Parathyroid adenoma (tissue), 2 donors: ENCODE measurements around the gene VASP.

ENCODE experiments used
- H2AFZ ChIP-seq: fragments of 300-600 bp; sonication (generic); one replicate; pipeline ENCODE4 v1.7.0; 2017; ENCODE audit warnings: antibody characterized with exemption, mild to moderate bottlenecking
- H3K27ac ChIP-seq: fragments of 300-600 bp; sonication (generic); one replicate; pipeline ENCODE4 v1.7.0; 2017
- H3K27me3 ChIP-seq: fragments of 300-600 bp; sonication (generic); one replicate; pipeline ENCODE4 v1.7.0; 2017; ENCODE audit warnings: low read length; ENCODE audit not compliant: control insufficient read depth, insufficient read depth
- H3K36me3 ChIP-seq: fragments of 300-600 bp; sonication (generic); one replicate; pipeline ENCODE4 v1.7.0; 2017; ENCODE audit warnings: low read length; ENCODE audit not compliant: control insufficient read depth, insufficient read depth
- H3K4me1 ChIP-seq: fragments of 300-600 bp; sonication (generic); one replicate; pipeline ENCODE4 v1.7.0; 2017; ENCODE audit warnings: control low read depth
- H3K4me2 ChIP-seq: fragments of 300-600 bp; sonication (generic); one replicate; pipeline ENCODE4 v1.7.0; 2017; ENCODE audit warnings: low read length
- H3K4me3 ChIP-seq: fragments of 300-600 bp; sonication (generic); one replicate; pipeline ENCODE4 v1.7.0; 2017; ENCODE audit warnings: low read depth, low read length
- H3K79me2 ChIP-seq: fragments of 300-600 bp; sonication (generic); one replicate; pipeline ENCODE4 v1.7.0; 2017; ENCODE audit warnings: control low read depth
- H3K9ac ChIP-seq: fragments of 300-600 bp; sonication (generic); one replicate; pipeline ENCODE4 v1.7.0; 2017; ENCODE audit warnings: mild to moderate bottlenecking
- H3K9me3 ChIP-seq: fragments of 300-600 bp; sonication (generic); one replicate; pipeline ENCODE4 v1.7.0; 2017; ENCODE audit warnings: low read length; ENCODE audit not compliant: control insufficient read depth
- CTCF ChIP-seq: fragments of 300-600 bp; sonication (generic); IDR thresholded peaks from one replicate; pipeline ENCODE4 v1.7.0; 2017; ENCODE audit warnings: antibody characterized with exemption, mild to moderate bottlenecking
- donor health status: primary hyperparathyroidism.

Gene VASP

GRCh38 chr19:45506989-45507871 lies at the start of gene VASP:
VASP (plus strand) TSS chr19:45507479; CDS start chr19:45507772, 293 bp downstream.
- Histone ChIP-seq H3K4me3 (peak within 1 kb of the TSS; percentile 92), H3K9ac (peak within 1 kb of the TSS; percentile 61), H3K36me3 (no peaks in the 10 kb centered on the region), H3K4me1 (peaks cover 4% of the 10 kb centered on the region), H3K4me2 (peak within 1 kb of the TSS; percentile 84), H3K9me3 (no peaks in the 10 kb centered on the region), H3K27ac (peak within 1 kb of the TSS; percentile 81), H3K79me2 (peaks cover 10% of the 10 kb centered on the region), H2AFZ (peak within 1 kb of the TSS; percentile 97), H3K27me3 (no peaks in the 10 kb centered on the region)
- TF ChIP-seq CTCF: no peak

- H3K4me2 ChIP-seq: no peak overlapping the region
Measured at GRCh38 chr19:45457776-45458175, 49.5 kb upstream of the VASP start.

DNA sequence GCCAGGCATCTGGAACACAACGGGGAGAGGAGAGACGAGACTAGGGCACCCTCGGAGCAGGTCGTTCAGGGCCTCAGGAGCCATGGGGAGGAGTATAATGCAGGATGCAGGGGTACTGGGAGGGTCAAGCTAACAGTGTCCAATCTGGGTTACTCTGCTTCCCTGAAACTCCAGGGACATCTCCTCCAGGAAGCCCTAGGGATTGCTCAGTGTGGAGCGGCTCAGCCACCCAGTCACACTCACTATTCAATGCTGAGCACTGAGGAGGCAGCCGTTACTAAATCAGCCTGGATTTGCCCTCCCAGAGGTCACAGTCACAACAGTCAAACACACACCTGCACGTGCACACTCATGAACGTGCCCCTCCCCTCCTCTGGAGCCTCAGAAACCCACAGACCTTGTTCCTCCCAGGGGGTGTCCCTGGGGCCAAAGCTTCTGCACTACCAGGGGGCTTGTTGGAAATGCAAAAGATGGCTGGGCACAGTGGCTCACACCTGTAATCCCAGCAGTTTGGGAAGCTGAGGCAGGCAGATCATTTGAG lies 46.4 kb upstream of the VASP start:
- Histone ChIP-seq H3K9me3 (no peaks in the 10 kb centered on the region), H3K4me1 (peaks cover 6% of the 10 kb centered on the region), H3K4me2 (no peak overlapping the region), H3K27ac (no peak overlapping the region), H3K79me2 (no peaks in the 10 kb centered on the region), H3K4me3 (no peak overlapping the region), H3K36me3 (no peaks in the 10 kb centered on the region), H3K27me3 (no peaks in the 10 kb centered on the region), H3K9ac (no peak overlapping the region), H2AFZ (no peak overlapping the region)
- TF ChIP-seq CTCF: no peak

More at GRCh38 chr19:45457776-45458175, 49.5 kb upstream of the VASP start:
- Histone ChIP-seq H3K36me3 (no peaks in the 10 kb centered on the region), H3K4me3 (no peak overlapping the region), H3K4me1 (peaks cover 13% of the 10 kb centered on the region), H3K9me3 (no peaks in the 10 kb centered on the region), H3K27me3 (no peaks in the 10 kb centered on the region), H3K79me2 (no peaks in the 10 kb centered on the region), H2AFZ (no peak overlapping the region), H3K9ac (no peak overlapping the region), H3K27ac (no peak overlapping the region)
- TF ChIP-seq CTCF: no peak

- H3K9ac ChIP-seq: no peak overlapping the region
- no peaks in the 10 kb centered on the region for H3K4me1 ChIP-seq
- no peak for TF ChIP-seq CTCF
- no peak overlapping the region for H3K27ac ChIP-seq
- H3K36me3 ChIP-seq: no peaks in the 10 kb centered on the region
- H3K4me3 ChIP-seq: no peak overlapping the region
- no peak overlapping the region for H3K4me2 ChIP-seq
- H3K79me2 ChIP-seq: no peaks in the 10 kb centered on the region
- no peaks in the 10 kb centered on the region for H3K27me3 ChIP-seq
- H2AFZ ChIP-seq: no peak overlapping the region
- H3K9me3 ChIP-seq: no peaks in the 10 kb centered on the region
Measured at GRCh38 chr19:45462174-45462573, 45.1 kb upstream of the VASP start.
